Adrenal gland (tissue), 12 donors: ENCODE measurements around the gene CD7. TPM values are rescaled to one million over a fixed set of nuclear protein-coding genes. Genes with fewer than 3 reads are reported as not detected.

Experiments
- DNase-seq, 7 donors: peaks; one replicate each; pipeline ENCODE4 v3.0.0-alpha.2; 2019 to 2020
- H3K27ac ChIP-seq, 5 donors: fragments of 200-600 bp; sonication (generic) in 4 of 5; 1 replicate in 3 of 5; 2 replicates in 2 of 5; pipeline versions ENCODE4 v1.5.1 to v1.8.0; 2016 to 2020; ENCODE audit warnings: mild to moderate bottlenecking in 1 of 5
- H3K27me3 ChIP-seq: fragments of 200-600 bp; 2 replicates; pipeline ENCODE4 v1.8.0; 2021
- H3K36me3 ChIP-seq, 2 donors: fragments of 200-600 bp; replicated peaks in 1 of 2; 1 replicate in 1 of 2; 2 replicates in 1 of 2; pipeline versions ENCODE4 v1.5.1 to v1.8.0; 2018 to 2022
- H3K4me1 ChIP-seq, 2 donors: fragments of 200-600 bp; replicated peaks in 1 of 2; 1 replicate in 1 of 2; 2 replicates in 1 of 2; pipeline versions ENCODE4 v1.5.1 to v1.8.0; 2018 to 2021
- H3K4me3 ChIP-seq, 4 donors: fragments of 200-600 bp; sonication (generic) in 3 of 4; one replicate each; pipeline ENCODE4 v1.5.1; 2016 to 2018
- H3K9me3 ChIP-seq, 3 donors: fragments of 200-600 bp; sonication (generic) in 1 of 3; replicated peaks in 1 of 3; 1 replicate in 2 of 3; 2 replicates in 1 of 3; pipeline versions ENCODE4 v1.5.1 to v1.8.0; 2016 to 2021
- POLR2A ChIP-seq, 2 donors: fragments of 450-650 bp; IDR thresholded peaks; one replicate each; pipeline ENCODE4 v1.6.1; 2017; ENCODE audit warnings: antibody characterized with exemption in 2 of 2, mild to moderate bottlenecking in 2 of 2, moderate library complexity in 1 of 2
- WGBS, 4 donors: extraction: QIAGEN DNeasy Blood & Tissue Kit in 2 of 4; methylation state at CpG; one replicate each; pipeline versions ENCODE4 v1.1.5 to v1.1.7; 2013 to 2017; 5-methylcytosine and 5-hydroxymethylcytosine counted together
- intact Hi-C, 2 donors: fragments of 100-400 bp; cut with DNase I; formaldehyde crosslinking; loops; one replicate each; pipeline versions ENCODE4 v1.14.1 to v1.15.0; 2022 to 2023
- polyA plus RNA-seq, 3 donors: library from polyadenylated mRNA; stranded (reverse); fragments of 200-250 nt in 2 of 3; fragments of 350-450 nt in 1 of 3; fragmentation: Illumina TruSeq in 1 of 3; extraction: RNeasy Lipid Tissue Mini Kit (QIAGEN cat#74804) in 1 of 3; gene quantifications; one replicate each; pipeline ENCODE4 v1.2.3, GENCODE V29; 2013 to 2014
- total RNA-seq, 9 donors: library from RNA; depleted of rRNA in 4 of 9; stranded (reverse); fragments of >200 nt in 4 of 9; fragments of 120-200 nt in 1 of 9; fragmentation: NEBNext Ultra II Directional in 1 of 9; extraction: Animal tissue kit (Norgen Biotek cat#: 25700) in 1 of 9; gene quantifications; one replicate each; pipeline versions ENCODE4 v1.1.0 to v1.2.4, GENCODE V29; 2013 to 2023
- TF ChIP-seq, protein P1 (sequence below), 6 experiments: fragments of 450-650 bp in 4 of 6; fragments of 200-600 bp in 2 of 6; sonication (generic) in 1 of 6; IDR thresholded peaks; 1 replicate in 5 of 6; 2 replicates in 1 of 6; pipeline versions ENCODE4 v1.5.1 to v1.8.0; 2016 to 2021; ENCODE audit warnings: antibody characterized with exemption in 6 of 6, mild to moderate bottlenecking in 2 of 6, moderate library complexity in 1 of 6
- donor health status: healthy with polysubstance abuse.
- donor health status: Bipolar disorder and iron deficiency.
- donor health status: DM: yes; HTN: yes; CAD: no.
- donor health status: DM: no; HTN: no; CAD: no.
- donor health status: DM: no; HTN: no; CAD: no.
- donor health status: DM: yes; HTN: yes; CAD: no.

CD7 gene
- total and polyA plus RNA-seq, 12 donors = 0.11 to 4.2 (median 1.6) TPM; not detected in 2

GRCh38 chr17:82304826-82305726 lies 12.3 kb downstream of the CD7 start:
- no peak for DNase-seq
- Histone ChIP-seq H3K27me3 (no peaks in the 10 kb centered on the region), H3K9me3 (no peaks in the 10 kb centered on the region), H3K4me1 (no peaks in the 10 kb centered on the region), H3K27ac (no peak overlapping the region), H3K4me3 (no peak overlapping the region), H3K36me3 (no peaks in the 10 kb centered on the region)
- WGBS, 4 donors = 86 to 90% (median 90%) methylated on average over 13 to 23 of the region's 23 CpGs
- intact Hi-C loops = no loop called here
- no peak for TF ChIP-seq POLR2A (IDR thresholded peaks at IDR 0.05)
- TF ChIP-seq, protein P1, sequence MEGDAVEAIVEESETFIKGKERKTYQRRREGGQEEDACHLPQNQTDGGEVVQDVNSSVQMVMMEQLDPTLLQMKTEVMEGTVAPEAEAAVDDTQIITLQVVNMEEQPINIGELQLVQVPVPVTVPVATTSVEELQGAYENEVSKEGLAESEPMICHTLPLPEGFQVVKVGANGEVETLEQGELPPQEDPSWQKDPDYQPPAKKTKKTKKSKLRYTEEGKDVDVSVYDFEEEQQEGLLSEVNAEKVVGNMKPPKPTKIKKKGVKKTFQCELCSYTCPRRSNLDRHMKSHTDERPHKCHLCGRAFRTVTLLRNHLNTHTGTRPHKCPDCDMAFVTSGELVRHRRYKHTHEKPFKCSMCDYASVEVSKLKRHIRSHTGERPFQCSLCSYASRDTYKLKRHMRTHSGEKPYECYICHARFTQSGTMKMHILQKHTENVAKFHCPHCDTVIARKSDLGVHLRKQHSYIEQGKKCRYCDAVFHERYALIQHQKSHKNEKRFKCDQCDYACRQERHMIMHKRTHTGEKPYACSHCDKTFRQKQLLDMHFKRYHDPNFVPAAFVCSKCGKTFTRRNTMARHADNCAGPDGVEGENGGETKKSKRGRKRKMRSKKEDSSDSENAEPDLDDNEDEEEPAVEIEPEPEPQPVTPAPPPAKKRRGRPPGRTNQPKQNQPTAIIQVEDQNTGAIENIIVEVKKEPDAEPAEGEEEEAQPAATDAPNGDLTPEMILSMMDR (IDR thresholded peaks at IDR 0.05) = no peak

- no peak overlapping the region for H3K4me3 ChIP-seq
- 48 to 76% (median 73%) methylated on average over 10 to 26 of the region's 26 CpGs for WGBS, 4 donors
- no peak overlapping the region for H3K27ac ChIP-seq
- H3K9me3 ChIP-seq = no peaks in the 10 kb centered on the region
- no peak for DNase-seq
- TF ChIP-seq, protein P1 (IDR thresholded peaks at IDR 0.05) = no peak
- no peak for TF ChIP-seq POLR2A (IDR thresholded peaks at IDR 0.05)
- no peaks in the 10 kb centered on the region for H3K36me3 ChIP-seq
- intact Hi-C loops = no loop called here
- H3K4me1 ChIP-seq = no peaks in the 10 kb centered on the region
- H3K27me3 ChIP-seq = no peaks in the 10 kb centered on the region
Observed at GRCh38 chr17:82303944-82304808, 13.2 kb downstream of the CD7 start.

DNA sequence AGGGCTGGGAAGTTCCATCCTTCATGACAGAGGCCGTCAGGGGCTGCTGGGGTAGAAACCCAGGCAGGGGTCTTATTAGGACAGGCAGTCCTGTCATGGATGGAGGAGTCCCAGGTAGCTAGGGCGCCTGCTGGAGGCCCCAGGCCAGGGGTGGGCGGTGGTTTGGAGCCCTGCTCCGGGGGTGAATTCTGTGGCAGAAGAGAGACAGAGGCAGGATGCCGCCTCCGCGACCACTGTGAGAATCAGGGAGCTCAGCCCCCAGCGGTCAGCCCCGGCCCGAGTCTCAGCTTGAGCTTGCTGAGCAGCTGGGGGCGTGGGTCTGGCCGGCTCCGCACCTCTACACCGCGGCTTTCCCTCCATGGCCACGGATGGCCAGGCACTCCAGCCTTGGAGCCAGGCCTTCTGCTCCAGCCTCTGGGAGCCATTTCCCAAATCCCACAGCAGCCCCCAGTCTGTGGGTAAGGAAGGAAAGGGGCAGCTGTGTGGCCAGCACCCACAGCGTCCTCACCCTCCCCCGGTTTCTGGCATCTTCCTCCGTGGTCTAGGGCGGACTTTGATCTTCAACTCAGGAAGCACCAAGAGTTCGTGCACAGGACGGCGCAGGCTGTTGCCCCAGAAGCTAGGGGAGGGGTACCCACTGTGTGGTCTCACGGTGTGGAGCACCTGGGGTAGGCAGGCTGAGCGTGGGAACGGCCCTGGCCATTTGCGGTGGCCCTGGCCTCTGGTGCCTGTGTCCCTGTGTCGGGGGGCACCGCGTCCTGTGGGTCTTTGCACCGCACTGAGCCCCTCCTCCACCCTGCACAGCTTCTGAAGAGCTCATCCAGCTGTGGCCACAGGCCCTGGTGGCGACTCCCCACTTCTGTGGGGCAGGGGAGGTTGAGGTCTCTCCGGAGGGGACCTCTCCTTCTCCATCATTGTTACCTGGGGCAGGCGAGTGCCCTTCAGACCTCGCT lies 14.1 kb downstream of the CD7 start:
- 73 to 83% (median 79%) methylated on average over 19 to 35 of the region's 35 CpGs for WGBS, 4 donors
- no peak for DNase-seq
- H3K4me1 ChIP-seq = peaks cover 0 to 9% of the 10 kb centered on the region in 2 donors
- no peaks in the 10 kb centered on the region for H3K9me3 ChIP-seq
- no peak overlapping the region for H3K4me3 ChIP-seq
- no peak for TF ChIP-seq POLR2A (IDR thresholded peaks at IDR 0.05)
- TF ChIP-seq, protein P1 (IDR thresholded peaks at IDR 0.05) = no peak
- H3K27me3 ChIP-seq = no peaks in the 10 kb centered on the region
- intact Hi-C loops = no loop called here
- no peak overlapping the region for H3K27ac ChIP-seq
- no peaks in the 10 kb centered on the region for H3K36me3 ChIP-seq
